Measurements from ENCODE around the gene RTEL1. TPM values are rescaled to one million over a fixed set of nuclear protein-coding genes. Genes with fewer than 3 reads are reported as not detected.

The RTEL1 gene
- total and polyA plus RNA-seq, 7 donors, result 3.6 to 44.3 (median 22.4) TPM

- H3K36me3 ChIP-seq, result peaks cover 6 to 24% (median 11%) of the 10 kb centered on the region in 4 donors
Measured at GRCh38 chr20:63693083-63693732, 35.1 kb downstream of the RTEL1 start.

GRCh38 chr20:63693733-63694583 is 35.8 kb downstream of the RTEL1 start:
- WGBS, 2 donors, result 94 to 95% methylated on average over 21 of the region's 21 CpGs
- DNase-seq, result peak; percentile 59
- H3K4me1 ChIP-seq, result peaks cover 0 to 32% (median 28%) of the 10 kb centered on the region in 4 donors
- no peak overlapping the region for H3K4me3 ChIP-seq
- intact Hi-C loops (cut with DNase I), result no loop called here
- peaks cover 6 to 24% (median 11%) of the 10 kb centered on the region in 4 donors for H3K36me3 ChIP-seq
- no peak overlapping the region for H3K27ac ChIP-seq
- H3K27me3 ChIP-seq, result no peaks in the 10 kb centered on the region
- TF ChIP-seq CTCF (IDR thresholded peaks at IDR 0.05) (no peak), POLR2A (IDR thresholded peaks at IDR 0.05) (no peak), EP300 (IDR thresholded peaks at IDR 0.05) (no peak), POLR2AphosphoS5 (IDR thresholded peaks at IDR 0.05) (no peak)
- no peaks in the 10 kb centered on the region for H3K9me3 ChIP-seq

More at GRCh38 chr20:63693083-63693732, 35.1 kb downstream of the RTEL1 start:
- peak; percentile 69 for DNase-seq
- WGBS, 2 donors, result 87 to 90% methylated on average over 10 of the region's 10 CpGs
- peaks cover 2 to 28% (median 23%) of the 10 kb centered on the region in 4 donors for H3K4me1 ChIP-seq
- H3K27me3 ChIP-seq, result no peaks in the 10 kb centered on the region
- intact Hi-C loops (cut with DNase I), result no loop called here
- H3K9me3 ChIP-seq, result no peaks in the 10 kb centered on the region
- no peak overlapping the region for H3K4me3 ChIP-seq
- TF ChIP-seq POLR2A (IDR thresholded peaks at IDR 0.05) (no peak), CTCF (IDR thresholded peaks at IDR 0.05) (no peak), EP300 (IDR thresholded peaks at IDR 0.05) (no peak), POLR2AphosphoS5 (IDR thresholded peaks at IDR 0.05) (no peak)
- H3K27ac ChIP-seq, result peak overlapping the region in 1 of 4 donors; percentile 7

- no peak overlapping the region for H3K4me3 ChIP-seq
- intact Hi-C loops (cut with DNase I), result no loop called here
- peak; percentile 65 for DNase-seq
- H3K9me3 ChIP-seq, result no peaks in the 10 kb centered on the region
- H3K27ac ChIP-seq, result no peak overlapping the region
- TF ChIP-seq CTCF (IDR thresholded peaks at IDR 0.05), result no peak
- peak in 1 of 4 donors; percentile 3 for TF ChIP-seq POLR2AphosphoS5 (IDR thresholded peaks at IDR 0.05)
- TF ChIP-seq EP300 (IDR thresholded peaks at IDR 0.05), result no peak
- TF ChIP-seq POLR2A (IDR thresholded peaks at IDR 0.05), result no peak
- 93 to 95% methylated on average over 37 of the region's 37 CpGs for WGBS, 2 donors
- H3K4me1 ChIP-seq, result peaks cover 0 to 40% (median 37%) of the 10 kb centered on the region in 4 donors
- H3K36me3 ChIP-seq, result peaks cover 6 to 27% (median 11%) of the 10 kb centered on the region in 4 donors
- no peaks in the 10 kb centered on the region for H3K27me3 ChIP-seq
Measured at GRCh38 chr20:63694584-63695423, 36.7 kb downstream of the RTEL1 start.

- intact Hi-C loops (cut with DNase I), result no loop called here
- DNase-seq, result peak; percentile 52
- TF ChIP-seq POLR2AphosphoS5 (IDR thresholded peaks at IDR 0.05) (peak in 1 of 4 donors; percentile 4), CTCF (IDR thresholded peaks at IDR 0.05) (no peak)
- no peaks in the 10 kb centered on the region for H3K9me3 ChIP-seq
- H3K4me3 ChIP-seq, result no peak overlapping the region
- peaks cover 6 to 29% (median 11%) of the 10 kb centered on the region in 4 donors for H3K36me3 ChIP-seq
- H3K27me3 ChIP-seq, result no peaks in the 10 kb centered on the region
- WGBS, 2 donors, result 50 to 76% methylated on average over 25 of the region's 25 CpGs
- H3K27ac ChIP-seq, result no peak overlapping the region
- H3K4me1 ChIP-seq, result peaks cover 0 to 43% (median 37%) of the 10 kb centered on the region in 4 donors
Measured at GRCh38 chr20:63695424-63696305, 37.6 kb downstream of the RTEL1 start.
